Measurements from ENCODE around the gene WWC1. TPM values are rescaled to one million over a fixed set of nuclear protein-coding genes. Genes with fewer than 3 reads are reported as not detected.

WWC1 gene
- total RNA-seq, 1 experiment from 2014 or later = 97.7 TPM

GRCh38 chr5:168317521-168318147, 26.2 kb downstream of the WWC1 start:
- Histone ChIP-seq H3K4me2 (peak overlapping the region; percentile 77), H3K36me3 (ENCODE audit: low read depth) (no peaks in the 10 kb centered on the region), H4K20me1 (ENCODE audit: insufficient read depth) (peaks cover 4% of the 10 kb centered on the region; the same call in 1 of the 2 replicates), H3K4me1 (replicated peaks; ENCODE audit: insufficient read depth) (peaks cover 78% of the 10 kb centered on the region), H3F3A (ENCODE audit: insufficient read depth, low read depth) (peaks cover 62% of the 10 kb centered on the region), H3K79me2 (ENCODE audit: low read depth) (peaks cover 98% of the 10 kb centered on the region), H3K9me2 (ENCODE audit: insufficient read depth) (no peaks in the 10 kb centered on the region), H3K27me3 (ENCODE audit: insufficient read depth, low read depth) (no peaks in the 10 kb centered on the region), H2AFZ (no peak overlapping the region), H3K27ac (peak overlapping the region; percentile 85), H3K4me3 (no peak overlapping the region), H3K9me3 (ENCODE audit: insufficient read depth, low read depth) (no peaks in the 10 kb centered on the region)
- ChIA-PET POLR2A (ENCODE audit: unreplicated experiment) (interaction anchor here (0.6 to 0.7 kb wide), 4 partner anchors 27 to 84 kb away, joined by 3 to 7 read pairs (median 3); no protein-coding TSS in a partner anchor), CTCF (interaction anchor here (0.9 to 1.0 kb wide), 2 partner anchors 27 to 47 kb away, joined by 4 to 5 read pairs; partner anchors contain the start of gene WWC1)
- DNase-seq = peak; percentile 74 to 96
- intact Hi-C loops (cut with micrococcal nuclease; ENCODE audit: unreplicated experiment) = loop anchor here (1.0 to 10.0 kb wide), 6 partner anchors 8 to 1837 kb away; no protein-coding TSS in a partner anchor
- TF ChIP-seq EZH2 (IDR thresholded peaks at IDR 0.05; ENCODE audit: low read depth) = no peak
- TF ChIP-seq CTCF (conservative IDR thresholded peaks at IDR 0.05) = no peak
- BruUV-seq (replicated peaks) = no TSS peak

- Histone ChIP-seq H3K27me3 (ENCODE audit: insufficient read depth, low read depth) (no peaks in the 10 kb centered on the region), H2AFZ (no peak overlapping the region), H3K4me3 (no peak overlapping the region), H3K4me1 (replicated peaks; ENCODE audit: insufficient read depth) (peaks cover 78% of the 10 kb centered on the region), H3K79me2 (ENCODE audit: low read depth) (peaks cover 98% of the 10 kb centered on the region), H3F3A (ENCODE audit: insufficient read depth, low read depth) (peaks cover 62% of the 10 kb centered on the region), H3K9me3 (ENCODE audit: insufficient read depth, low read depth) (no peaks in the 10 kb centered on the region), H3K36me3 (ENCODE audit: low read depth) (no peaks in the 10 kb centered on the region), H3K4me2 (peak overlapping the region; percentile 77), H3K27ac (peak overlapping the region; percentile 85), H3K9me2 (ENCODE audit: insufficient read depth) (no peaks in the 10 kb centered on the region), H4K20me1 (ENCODE audit: insufficient read depth) (peaks cover 4% of the 10 kb centered on the region; the same call in 1 of the 2 replicates)
- no peak for DNase-seq
- TF ChIP-seq CTCF (conservative IDR thresholded peaks at IDR 0.05) (no peak), EZH2 (IDR thresholded peaks at IDR 0.05; ENCODE audit: low read depth) (no peak)
- ChIA-PET POLR2A (ENCODE audit: unreplicated experiment) (interaction anchor here (0.6 to 0.7 kb wide), 2 partner anchors 41 to 44 kb away, joined by 3 read pairs; no protein-coding TSS in a partner anchor), CTCF (interaction anchor here (0.6 to 1.0 kb wide), 2 partner anchors 26 to 46 kb away, joined by 4 to 5 read pairs; no protein-coding TSS in a partner anchor)
- intact Hi-C loops (cut with micrococcal nuclease; ENCODE audit: unreplicated experiment) = loop anchor here (10.0 kb wide), 2 partner anchors 1023 to 1837 kb away; no protein-coding TSS in a partner anchor
- no TSS peak for BruUV-seq (replicated peaks)
Observed at GRCh38 chr5:168318240-168318639, 26.8 kb downstream of the WWC1 start.

GRCh38 chr5:168319774-168320173, 28.3 kb downstream of the WWC1 start:
- intact Hi-C loops (cut with micrococcal nuclease; ENCODE audit: unreplicated experiment) = loop anchor here (10.0 kb wide), 2 partner anchors 1025 to 1835 kb away; no protein-coding TSS in a partner anchor
- no peaks in the 10 kb centered on the region for H3K27me3 ChIP-seq (ENCODE audit: insufficient read depth, low read depth)
- peaks cover 4% of the 10 kb centered on the region; the same call in 1 of the 2 replicates for H4K20me1 ChIP-seq (ENCODE audit: insufficient read depth)
- H3K4me1 ChIP-seq (replicated peaks; ENCODE audit: insufficient read depth) = peaks cover 78% of the 10 kb centered on the region
- H3K9me2 ChIP-seq (ENCODE audit: insufficient read depth) = no peaks in the 10 kb centered on the region
- no TSS peak for BruUV-seq (replicated peaks)
- no peaks in the 10 kb centered on the region for H3K9me3 ChIP-seq (ENCODE audit: insufficient read depth, low read depth)
- ChIA-PET POLR2A (ENCODE audit: unreplicated experiment) (no interaction called here), CTCF (interaction anchor here (0.6 kb wide), 1 partner anchor 13 kb away, joined by 3 read pairs; no protein-coding TSS in a partner anchor)
- no peak overlapping the region for H3K4me3 ChIP-seq
- no peak overlapping the region for H3K27ac ChIP-seq
- no peak for DNase-seq
- no peaks in the 10 kb centered on the region for H3K36me3 ChIP-seq (ENCODE audit: low read depth)
- no peak overlapping the region for H3K4me2 ChIP-seq
- TF ChIP-seq EZH2 (IDR thresholded peaks at IDR 0.05; ENCODE audit: low read depth) (no peak), CTCF (conservative IDR thresholded peaks at IDR 0.05) (no peak)
- H3F3A ChIP-seq (ENCODE audit: insufficient read depth, low read depth) = peaks cover 62% of the 10 kb centered on the region
- H2AFZ ChIP-seq = no peak overlapping the region
- H3K79me2 ChIP-seq (ENCODE audit: low read depth) = peaks cover 95% of the 10 kb centered on the region

Data from PC-9 (cell line).